ENCODE measurements around the gene CDK6. TPM values are rescaled to one million over a fixed set of nuclear protein-coding genes. Genes with fewer than 3 reads are reported as not detected.
A peak's percentile ranks its signal among the peaks of the same experiment; 100 is the strongest.

Gene CDK6
- total and polyA plus RNA-seq, 2 donors = 5.0 to 120 TPM

- no peaks in the 10 kb centered on the region for H3K36me3 ChIP-seq (ENCODE audit: insufficient read depth)
- DNase-seq (ENCODE audit: extremely low spot score) = no peak
- H3K4me3 ChIP-seq (ENCODE audit: low read depth, low read length) = no peak overlapping the region
- no peaks in the 10 kb centered on the region for H3K4me1 ChIP-seq (ENCODE audit: insufficient read depth)
- WGBS = 86% methylated on average over 2 of the region's 2 CpGs
- no peak overlapping the region for H3K27ac ChIP-seq (ENCODE audit: low read depth)
Measured at GRCh38 chr7:92715963-92716362, 120.4 kb downstream of the CDK6 start.

GRCh38 chr7:92714767-92715166, 121.6 kb downstream of the CDK6 start:
- WGBS = 52% methylated on average over 3 of the region's 3 CpGs
- DNase-seq (ENCODE audit: extremely low spot score) = no peak
- H3K27ac ChIP-seq (ENCODE audit: low read depth) = no peak overlapping the region

GRCh38 chr7:92714280-92714679, 122.1 kb downstream of the CDK6 start:
- H3K4me3 ChIP-seq (ENCODE audit: low read depth, low read length) = no peak overlapping the region
- no peak overlapping the region for H3K27ac ChIP-seq (ENCODE audit: low read depth)
- H3K36me3 ChIP-seq (ENCODE audit: insufficient read depth) = no peaks in the 10 kb centered on the region
- 72% methylated on average over 3 of the region's 3 CpGs for WGBS
- no peak for DNase-seq (ENCODE audit: extremely low spot score)
- H3K4me1 ChIP-seq (ENCODE audit: insufficient read depth) = no peaks in the 10 kb centered on the region

More at GRCh38 chr7:92714767-92715166, 121.6 kb downstream of the CDK6 start:
- no peaks in the 10 kb centered on the region for H3K4me1 ChIP-seq (ENCODE audit: insufficient read depth)
- no peak overlapping the region for H3K4me3 ChIP-seq (ENCODE audit: low read depth, low read length)
- no peaks in the 10 kb centered on the region for H3K36me3 ChIP-seq (ENCODE audit: insufficient read depth)

GRCh38 chr7:92709912-92710311, 126.5 kb downstream of the CDK6 start:
- Histone ChIP-seq H3K36me3 (ENCODE audit: insufficient read depth) (no peaks in the 10 kb centered on the region), H3K4me3 (ENCODE audit: low read depth, low read length) (no peak overlapping the region), H3K4me1 (ENCODE audit: insufficient read depth) (no peaks in the 10 kb centered on the region), H3K27ac (ENCODE audit: low read depth) (no peak overlapping the region)
- WGBS = 94% methylated on average over 4 of the region's 4 CpGs
- DNase-seq (ENCODE audit: extremely low spot score) = no peak

- H3K4me1 ChIP-seq (ENCODE audit: insufficient read depth) = no peaks in the 10 kb centered on the region
- WGBS = 91% methylated on average over 2 of the region's 2 CpGs
Measured at GRCh38 chr7:92709150-92709549, 127.2 kb downstream of the CDK6 start.

GRCh38 chr7:92708111-92709042, 128.0 kb downstream of the CDK6 start:
- H3K27ac ChIP-seq (ENCODE audit: low read depth) = no peak overlapping the region
- no peaks in the 10 kb centered on the region for H3K4me1 ChIP-seq (ENCODE audit: insufficient read depth)
- 89% methylated on average over 5 of the region's 5 CpGs for WGBS
- H3K36me3 ChIP-seq (ENCODE audit: insufficient read depth) = no peaks in the 10 kb centered on the region
- no peak overlapping the region for H3K4me3 ChIP-seq (ENCODE audit: low read depth, low read length)
- no peak for DNase-seq (ENCODE audit: extremely low spot score)

More at GRCh38 chr7:92709150-92709549, 127.2 kb downstream of the CDK6 start:
- Histone ChIP-seq H3K4me3 (ENCODE audit: low read depth, low read length) (no peak overlapping the region), H3K36me3 (ENCODE audit: insufficient read depth) (no peaks in the 10 kb centered on the region), H3K27ac (ENCODE audit: low read depth) (no peak overlapping the region)
- DNase-seq (ENCODE audit: extremely low spot score) = no peak

GRCh38 chr7:92707435-92707834, 128.9 kb downstream of the CDK6 start:
- H3K27ac ChIP-seq (ENCODE audit: low read depth) = no peak overlapping the region
- H3K4me3 ChIP-seq (ENCODE audit: low read depth, low read length) = no peak overlapping the region
- DNase-seq (ENCODE audit: extremely low spot score) = no peak
- H3K4me1 ChIP-seq (ENCODE audit: insufficient read depth) = no peaks in the 10 kb centered on the region
- 90% methylated on average over 3 of the region's 3 CpGs for WGBS
- H3K36me3 ChIP-seq (ENCODE audit: insufficient read depth) = no peaks in the 10 kb centered on the region

- Histone ChIP-seq H3K36me3 (ENCODE audit: insufficient read depth) (no peaks in the 10 kb centered on the region), H3K4me1 (ENCODE audit: insufficient read depth) (no peaks in the 10 kb centered on the region), H3K4me3 (ENCODE audit: low read depth, low read length) (no peak overlapping the region), H3K27ac (ENCODE audit: low read depth) (no peak overlapping the region)
- DNase-seq (ENCODE audit: extremely low spot score) = no peak
- whole genome bisulfite sequencing = 83% methylated on average over 2 of the region's 2 CpGs
Measured at GRCh38 chr7:92706563-92706962, 129.8 kb downstream of the CDK6 start.

GRCh38 chr7:92705831-92706230, 130.5 kb downstream of the CDK6 start:
- no peak for DNase-seq (ENCODE audit: extremely low spot score)

GRCh38 chr7:92704858-92705257, 131.5 kb downstream of the CDK6 start:
- H3K4me1 ChIP-seq (ENCODE audit: insufficient read depth) = no peaks in the 10 kb centered on the region
- no peaks in the 10 kb centered on the region for H3K36me3 ChIP-seq (ENCODE audit: insufficient read depth)
- H3K4me3 ChIP-seq (ENCODE audit: low read depth, low read length) = no peak overlapping the region
- no peak for DNase-seq (ENCODE audit: extremely low spot score)
- 98% methylated on average over 3 of the region's 3 CpGs for WGBS
- H3K27ac ChIP-seq (ENCODE audit: low read depth) = no peak overlapping the region

More at GRCh38 chr7:92705831-92706230, 130.5 kb downstream of the CDK6 start:
- H3K4me3 ChIP-seq (ENCODE audit: low read depth, low read length) = no peak overlapping the region
- 97% methylated on average over 1 of the region's 1 CpG for WGBS
- no peaks in the 10 kb centered on the region for H3K4me1 ChIP-seq (ENCODE audit: insufficient read depth)
- H3K27ac ChIP-seq (ENCODE audit: low read depth) = no peak overlapping the region
- H3K36me3 ChIP-seq (ENCODE audit: insufficient read depth) = no peaks in the 10 kb centered on the region

- Histone ChIP-seq H3K27ac (ENCODE audit: low read depth) (no peak overlapping the region), H3K4me1 (ENCODE audit: insufficient read depth) (peaks cover 1% of the 10 kb centered on the region), H3K4me3 (ENCODE audit: low read depth, low read length) (no peak overlapping the region), H3K36me3 (ENCODE audit: insufficient read depth) (no peaks in the 10 kb centered on the region)
- 90% methylated on average over 1 of the region's 1 CpG for WGBS
- DNase-seq (ENCODE audit: extremely low spot score) = no peak
Measured at GRCh38 chr7:92702535-92702934, 133.8 kb downstream of the CDK6 start.

GRCh38 chr7:92699966-92700514, 136.3 kb downstream of the CDK6 start:
- no peaks in the 10 kb centered on the region for H3K36me3 ChIP-seq (ENCODE audit: insufficient read depth)
- H3K4me3 ChIP-seq (ENCODE audit: low read depth, low read length) = no peak overlapping the region
- WGBS = 81% methylated on average over 4 of the region's 4 CpGs
- H3K27ac ChIP-seq (ENCODE audit: low read depth) = no peak overlapping the region
- H3K4me1 ChIP-seq (ENCODE audit: insufficient read depth) = peaks cover 1% of the 10 kb centered on the region
- no peak for DNase-seq (ENCODE audit: extremely low spot score)

GRCh38 chr7:92699560-92699959, 136.8 kb downstream of the CDK6 start:
- H3K27ac ChIP-seq (ENCODE audit: low read depth) = no peak overlapping the region

GRCh38 chr7:92698237-92698841, 138.0 kb downstream of the CDK6 start:
- no peaks in the 10 kb centered on the region for H3K36me3 ChIP-seq (ENCODE audit: insufficient read depth)
- peaks cover 1% of the 10 kb centered on the region for H3K4me1 ChIP-seq (ENCODE audit: insufficient read depth)
- peak; percentile 86 for DNase-seq (ENCODE audit: extremely low spot score)
- WGBS = 10% methylated on average over 12 of the region's 12 CpGs
- H3K4me3 ChIP-seq (ENCODE audit: low read depth, low read length) = peak overlapping the region; percentile 16
- no peak overlapping the region for H3K27ac ChIP-seq (ENCODE audit: low read depth)

More at GRCh38 chr7:92699560-92699959, 136.8 kb downstream of the CDK6 start:
- H3K4me1 ChIP-seq (ENCODE audit: insufficient read depth) = peaks cover 1% of the 10 kb centered on the region
- no peak overlapping the region for H3K4me3 ChIP-seq (ENCODE audit: low read depth, low read length)
- no peak for DNase-seq (ENCODE audit: extremely low spot score)
- no peaks in the 10 kb centered on the region for H3K36me3 ChIP-seq (ENCODE audit: insufficient read depth)
- WGBS = 76% methylated on average over 2 of the region's 2 CpGs
